HEK293T (cell line): Measurements from ENCODE around the gene PPP4R4.

Experiments used
- BHLHE40 ChIP-seq: fragments of 450-650 bp; IDR thresholded peaks from 2 replicates; pipeline ENCODE4 v1.6.1; 2016; ENCODE audit warnings: mild to moderate bottlenecking, moderate library complexity, borderline replicate concordance
- CTBP1 ChIP-seq: fragments of 450-650 bp; IDR thresholded peaks from 2 replicates; pipeline ENCODE4 v1.6.1; 2016; ENCODE audit warnings: borderline replicate concordance
- FOXA1 ChIP-seq: fragments of 450-650 bp; IDR thresholded peaks from 2 replicates; pipeline ENCODE4 v1.6.1; 2016; ENCODE audit warnings: mild to moderate bottlenecking
- SP1 ChIP-seq: fragments of 450-650 bp; IDR thresholded peaks from 2 replicates; pipeline ENCODE4 v1.6.1; 2017
- SUZ12 ChIP-seq: fragments of 450-650 bp; IDR thresholded peaks from 2 replicates; pipeline ENCODE4 v1.6.1; 2016; ENCODE audit warnings: mild to moderate bottlenecking

DNA sequence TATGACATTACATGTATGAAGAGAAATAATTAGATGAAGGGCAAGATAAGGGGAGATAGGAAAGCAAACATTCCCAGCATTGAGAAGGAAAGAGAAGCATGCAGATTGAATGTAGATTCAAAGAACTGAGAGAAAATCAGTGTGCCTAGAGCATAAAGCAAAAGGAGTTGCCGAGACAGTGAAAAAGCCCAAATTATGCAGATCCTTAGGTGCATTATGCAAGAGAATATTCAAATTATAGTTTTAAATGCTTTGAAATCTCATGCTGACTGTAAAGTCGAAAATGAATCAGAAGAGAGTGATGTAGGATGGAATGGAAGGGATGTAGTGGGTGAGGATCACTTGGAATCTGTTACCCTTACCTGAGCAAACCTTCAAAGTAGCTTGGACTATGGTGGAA lies 49.9 kb downstream of the PPP4R4 start:
- TF ChIP-seq SP1: no peak
- no peak for TF ChIP-seq BHLHE40
- no peak for TF ChIP-seq FOXA1
- TF ChIP-seq CTBP1: no peak
- TF ChIP-seq SUZ12: no peak
